GM12801 (cell line): Measurements from ENCODE around the gene UCN.

Experiments
- TF ChIP-seq, protein P1 (sequence below): IDR thresholded peaks from one replicate; pipeline ENCODE4 v1.5.1; 2011; ENCODE audit warnings: control low read depth; ENCODE audit not compliant: insufficient read length; ENCODE audit errors: extremely low read depth

The UCN gene

DNA sequence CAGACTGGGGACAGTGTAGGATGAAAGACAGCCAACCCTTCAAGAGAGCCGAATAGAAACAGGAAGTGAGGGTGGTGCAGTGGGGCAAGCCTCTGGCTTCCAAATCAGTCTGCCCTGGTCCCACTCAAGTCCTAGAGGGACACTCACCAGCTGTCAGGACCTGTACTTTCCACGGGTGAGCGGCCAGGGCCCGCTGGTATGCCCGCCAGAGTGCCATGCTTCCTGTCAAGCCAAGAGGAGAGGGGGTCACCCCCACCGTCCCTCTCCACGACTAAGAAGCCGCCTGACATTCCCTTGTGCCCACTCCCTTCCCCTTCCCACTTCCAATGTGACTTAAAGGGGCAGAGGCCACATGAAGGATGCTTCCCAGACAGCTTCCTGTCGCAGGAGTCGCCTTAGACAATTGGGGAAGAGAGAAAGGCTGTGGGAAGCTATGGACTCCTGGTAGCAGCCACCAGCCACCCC, 14.1 kb upstream of the UCN start:
- TF ChIP-seq, protein P1, sequence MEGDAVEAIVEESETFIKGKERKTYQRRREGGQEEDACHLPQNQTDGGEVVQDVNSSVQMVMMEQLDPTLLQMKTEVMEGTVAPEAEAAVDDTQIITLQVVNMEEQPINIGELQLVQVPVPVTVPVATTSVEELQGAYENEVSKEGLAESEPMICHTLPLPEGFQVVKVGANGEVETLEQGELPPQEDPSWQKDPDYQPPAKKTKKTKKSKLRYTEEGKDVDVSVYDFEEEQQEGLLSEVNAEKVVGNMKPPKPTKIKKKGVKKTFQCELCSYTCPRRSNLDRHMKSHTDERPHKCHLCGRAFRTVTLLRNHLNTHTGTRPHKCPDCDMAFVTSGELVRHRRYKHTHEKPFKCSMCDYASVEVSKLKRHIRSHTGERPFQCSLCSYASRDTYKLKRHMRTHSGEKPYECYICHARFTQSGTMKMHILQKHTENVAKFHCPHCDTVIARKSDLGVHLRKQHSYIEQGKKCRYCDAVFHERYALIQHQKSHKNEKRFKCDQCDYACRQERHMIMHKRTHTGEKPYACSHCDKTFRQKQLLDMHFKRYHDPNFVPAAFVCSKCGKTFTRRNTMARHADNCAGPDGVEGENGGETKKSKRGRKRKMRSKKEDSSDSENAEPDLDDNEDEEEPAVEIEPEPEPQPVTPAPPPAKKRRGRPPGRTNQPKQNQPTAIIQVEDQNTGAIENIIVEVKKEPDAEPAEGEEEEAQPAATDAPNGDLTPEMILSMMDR = no peak

DNA sequence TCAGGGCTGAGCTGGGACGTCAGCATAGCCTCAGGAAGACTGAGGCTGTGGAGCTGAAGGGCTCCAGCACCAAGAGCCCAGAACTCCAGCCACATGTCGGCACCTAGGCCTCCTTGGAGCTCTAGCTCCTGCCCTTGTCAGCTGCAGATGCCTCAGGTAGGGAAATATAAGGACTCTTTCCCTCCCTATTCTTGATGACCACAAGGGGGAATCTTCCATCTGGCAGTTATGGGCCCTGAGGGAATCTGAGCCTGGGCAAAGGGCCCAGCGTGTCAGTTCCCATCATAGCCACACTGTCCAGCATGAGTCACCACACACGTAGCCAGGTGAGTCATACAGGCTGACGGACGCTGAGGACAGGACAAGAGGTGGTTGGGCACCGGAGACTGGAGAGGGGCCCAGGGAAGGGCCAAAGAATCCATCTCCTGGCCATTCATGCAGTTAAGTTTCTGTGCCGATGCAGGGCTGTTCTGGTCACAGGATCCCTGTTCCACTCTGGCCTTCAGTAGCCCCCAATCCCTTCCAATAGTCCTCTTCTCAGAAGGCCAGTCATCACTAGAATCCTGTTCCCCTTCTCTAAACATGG, 12.8 kb upstream of the UCN start:
- TF ChIP-seq, protein P1 = no peak

DNA sequence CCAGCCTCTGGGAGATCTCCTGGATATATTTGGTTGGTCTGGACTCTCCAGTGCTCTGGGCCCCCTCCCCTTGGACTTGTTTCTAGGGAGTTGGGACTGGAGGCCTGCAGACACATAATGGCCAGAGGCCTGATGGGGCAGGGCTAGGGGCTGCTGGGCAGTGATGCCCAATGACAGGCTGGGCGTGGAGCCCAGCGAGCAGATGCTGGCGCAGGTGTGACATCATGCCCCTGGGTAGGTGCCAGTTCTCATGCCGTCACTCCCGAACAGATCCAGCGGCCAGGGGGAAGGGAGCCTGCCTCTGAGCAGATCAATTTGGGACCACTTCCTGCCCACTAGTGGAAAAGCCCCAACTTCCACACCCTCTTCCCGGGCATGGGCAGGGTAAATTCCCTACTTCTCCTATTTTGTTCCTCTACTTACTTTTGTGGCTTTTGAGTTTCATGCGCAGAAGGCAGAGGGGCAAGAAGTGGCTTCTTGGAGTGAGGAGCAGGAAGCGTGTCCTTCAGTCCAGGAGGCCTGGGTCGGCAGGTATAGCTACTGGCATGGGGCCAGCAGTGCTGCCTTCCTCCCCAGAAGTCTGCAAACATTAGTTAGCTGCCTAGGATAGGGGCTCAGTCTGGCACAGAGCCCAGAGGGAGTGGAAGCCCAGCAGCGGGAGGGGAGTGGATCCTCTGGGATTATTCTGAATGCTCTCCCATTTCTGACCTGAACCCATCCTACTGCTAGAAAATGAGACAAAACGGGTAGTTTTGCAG, 8.6 kb upstream of the UCN start:
- TF ChIP-seq, protein P1 = no peak

- TF ChIP-seq, protein P1 = no peak
Measured at GRCh38 chr2:27315122-27315521, 6.9 kb upstream of the UCN start.

GRCh38 chr2:27314709-27315108, 6.5 kb upstream of the UCN start:
- TF ChIP-seq, protein P1 = no peak

- TF ChIP-seq, protein P1 = no peak
Measured at GRCh38 chr2:27313882-27314645, 5.8 kb upstream of the UCN start.

DNA sequence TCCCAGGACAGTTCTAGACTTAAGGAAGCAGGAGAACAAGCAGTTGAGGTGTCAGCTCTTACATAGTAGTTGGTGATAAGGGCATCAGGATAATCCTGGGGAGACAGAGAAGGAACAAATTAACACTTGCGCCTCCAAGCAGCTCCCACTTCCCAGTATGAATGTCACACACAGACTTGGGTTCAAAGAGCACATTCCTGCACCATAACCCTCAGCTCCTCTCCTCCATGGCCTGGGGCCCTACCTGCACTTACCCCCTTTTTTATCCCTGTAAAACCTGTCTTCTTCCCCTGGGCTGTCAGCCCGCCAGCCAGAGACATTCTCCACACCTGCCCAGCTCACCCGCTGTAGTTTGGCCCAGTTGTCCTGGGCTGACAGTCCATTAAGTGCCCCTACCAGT, 3.9 kb upstream of the UCN start:
- TF ChIP-seq, protein P1 = no peak
